Naive thymus-derived CD4-positive, alpha-beta T cell (primary cell): ENCODE results near the gene FUT8. TPM values are rescaled to one million over a fixed set of nuclear protein-coding genes. Genes with fewer than 3 reads are reported as not detected.
"Not testable (repeated sequence)": the region's sequence is repeated elsewhere in the genome, so short reads cannot be mapped to it uniquely, and the experiment has no call there.

ENCODE experiments used
- ATAC-seq: fragments of 150-1000 bp; cut with Tn5 transposase; 2 replicates; pipeline ENCODE4 v1.10.0; 2021; ENCODE audit warnings: mild to moderate bottlenecking, moderate library complexity
- CTCF ChIA-PET: fragments of 350-600 bp; sonication (Branson Sonifier 250); formaldehyde crosslinking; loops from one replicate; lab custom pipeline; 2021; ENCODE audit warnings: antibody characterized with exemption; lab: Charles Lee
- POLR2A ChIA-PET: fragments of 350-600 bp; sonication (Branson Sonifier 250); formaldehyde crosslinking; loops from one replicate; lab custom pipeline; 2021; ENCODE audit warnings: antibody characterized with exemption, inconsistent platforms; lab: Charles Lee
- DNase-seq, 9 donors: peaks; one replicate each; pipeline versions ENCODE4 v3.0.0 to v3.0.0-alpha.2; 2020 to 2022; ENCODE audit warnings: mixed read lengths in 1 of 9
- H3K27ac ChIP-seq: one replicate; pipeline ENCODE4 v1.7.0; 2013; ENCODE audit warnings: mild to moderate bottlenecking, low read depth, low read length, moderate library complexity
- H3K27me3 ChIP-seq, 2 donors: one replicate each; pipeline ENCODE4 v1.7.0; 2013; ENCODE audit warnings: low read length in 2 of 2, mild to moderate bottlenecking in 2 of 2, moderate library complexity in 2 of 2; ENCODE audit not compliant: control insufficient read depth in 2 of 2, insufficient read depth in 2 of 2
- H3K36me3 ChIP-seq, 3 experiments: 1 replicate in 2 of 3; 2 replicates in 1 of 3; pipeline ENCODE4 v1.7.0; 2013; ENCODE audit warnings: low read length in 3 of 3, mild to moderate bottlenecking in 3 of 3, moderate library complexity in 1 of 3; ENCODE audit not compliant: insufficient read depth in 3 of 3, control insufficient read depth in 2 of 3
- H3K4me1 ChIP-seq, 2 donors: one replicate each; pipeline ENCODE4 v1.7.0; 2013; ENCODE audit warnings: low read length in 2 of 2, mild to moderate bottlenecking in 2 of 2, moderate library complexity in 1 of 2; ENCODE audit not compliant: control insufficient read depth in 2 of 2, insufficient read depth in 2 of 2
- H3K4me3 ChIP-seq: 2 replicates; pipeline ENCODE4 v1.7.0; 2013; ENCODE audit warnings: mild to moderate bottlenecking, low read length
- H3K9me3 ChIP-seq, 3 experiments: 1 replicate in 2 of 3; 2 replicates in 1 of 3; pipeline ENCODE4 v1.7.0; 2013; ENCODE audit warnings: low read length in 3 of 3; ENCODE audit not compliant: control insufficient read depth in 2 of 3
- H3K27ac Mint-ChIP-seq, 9 donors: one replicate each; pipeline ENCODE4 v1.8.0; 2020 to 2022; ENCODE audit warnings: mixed read lengths in 9 of 9, mild to moderate bottlenecking in 8 of 9, moderate library complexity in 5 of 9, inconsistent platforms in 2 of 9
- H3K27me3 Mint-ChIP-seq, 5 donors: one replicate each; pipeline ENCODE4 v1.8.0; 2021 to 2022; ENCODE audit warnings: mixed read lengths in 5 of 5, mild to moderate bottlenecking in 1 of 5
- H3K36me3 Mint-ChIP-seq, 5 donors: one replicate each; pipeline ENCODE4 v1.8.0; 2020 to 2022; ENCODE audit warnings: mixed read lengths in 5 of 5, mild to moderate bottlenecking in 3 of 5, inconsistent platforms in 1 of 5
- H3K4me1 Mint-ChIP-seq, 7 donors: one replicate each; pipeline ENCODE4 v1.8.0; 2020 to 2022; ENCODE audit warnings: mixed read lengths in 7 of 7, mild to moderate bottlenecking in 3 of 7, inconsistent platforms in 1 of 7
- H3K4me3 Mint-ChIP-seq, 10 donors: one replicate each; pipeline ENCODE4 v1.8.0; 2020 to 2022; ENCODE audit warnings: mild to moderate bottlenecking in 10 of 10, mixed read lengths in 10 of 10, moderate library complexity in 6 of 10, inconsistent platforms in 2 of 10
- H3K9me3 Mint-ChIP-seq, 11 donors: one replicate each; pipeline ENCODE4 v1.8.0; 2020 to 2022; ENCODE audit warnings: mixed read lengths in 11 of 11, mild to moderate bottlenecking in 4 of 11, inconsistent platforms in 1 of 11, moderate library complexity in 1 of 11
- intact Hi-C, 2 donors: fragments of 100-400 bp; cut with micrococcal nuclease; formaldehyde crosslinking; loops; one replicate each; pipeline ENCODE4 v1.15.1; 2023
- polyA plus RNA-seq, 2 donors: library from polyadenylated mRNA; unstranded; fragments of 300-500 nt; fragmentation: Illumina TruSeq; gene quantifications; one replicate each; pipeline ENCODE4 v1.2.3, GENCODE V29; 2021
- total RNA-seq, 6 experiments: library from RNA in 5 of 6; stranded (reverse) in 5 of 6; gene quantifications; 1 replicate in 5 of 6; 2 replicates in 1 of 6; pipeline ENCODE4 v1.2.3 and lab custom pipeline; 2021 to 2026

The FUT8 gene
- total and polyA plus RNA-seq, 7 experiments from 2014 or later, result 11.1 to 107 (median 41.6) TPM

GRCh38 chr14:65664436-65664835 is 251.9 kb downstream of the FUT8 start:
- Mint-ChIP-seq H3K27me3 (no peaks in the 10 kb centered on the region), H3K36me3 (peaks cover 0 to 17% (median 10%) of the 10 kb centered on the region in 5 donors), H3K9me3 (peaks cover 0 to 2% (median 0%) of the 10 kb centered on the region in 11 donors), H3K4me3 (no peak overlapping the region), H3K27ac (peak overlapping the region in 1 of 9 donors; percentile 25), H3K4me1 (peaks cover 0 to 9% (median 4%) of the 10 kb centered on the region in 7 donors)
- no peaks in the 10 kb centered on the region for H3K9me3 ChIP-seq
- peaks cover 0 to 4% (median 0%) of the 10 kb centered on the region in 3 experiments for H3K36me3 ChIP-seq
- no peak overlapping the region for H3K4me3 ChIP-seq
- H3K27ac ChIP-seq, result no peak overlapping the region
- ATAC-seq (no peak), DNase-seq (no peak)
- no peaks in the 10 kb centered on the region for H3K4me1 ChIP-seq
- POLR2A ChIA-PET, result interaction anchor here (0.5 kb wide), 1 partner anchor 99 kb away, joined by 8 read pairs; no protein-coding TSS in a partner anchor
- no peaks in the 10 kb centered on the region for H3K27me3 ChIP-seq
- CTCF ChIA-PET, result interaction anchor here (0.6 kb wide), 1 partner anchor 1263 kb away, joined by 3 read pairs; no protein-coding TSS in a partner anchor
- intact Hi-C loops, result no loop called here

- H3K27ac ChIP-seq, result no peak overlapping the region
- no peak overlapping the region for H3K4me3 ChIP-seq
- peaks cover 0 to 29% (median 15%) of the 10 kb centered on the region in 5 donors for H3K36me3 Mint-ChIP-seq
- no peak overlapping the region for H3K4me3 Mint-ChIP-seq
- intact Hi-C loops, result no loop called here
- peaks cover 0 to 15% (median 12%) of the 10 kb centered on the region in 7 donors for H3K4me1 Mint-ChIP-seq
- CTCF ChIA-PET, result no interaction called here
- no peaks in the 10 kb centered on the region for H3K36me3 ChIP-seq
- H3K27ac Mint-ChIP-seq, result no peak overlapping the region
- POLR2A ChIA-PET, result interaction anchor here (0.6 kb wide), 1 partner anchor 1039 kb away, joined by 3 read pairs; no protein-coding TSS in a partner anchor
- H3K4me1 ChIP-seq, result no peaks in the 10 kb centered on the region
- H3K9me3 ChIP-seq, result no peaks in the 10 kb centered on the region
- no peak for DNase-seq
- no peaks in the 10 kb centered on the region for H3K27me3 ChIP-seq
- ATAC-seq, result no peak
- no peaks in the 10 kb centered on the region for H3K27me3 Mint-ChIP-seq
- no peaks in the 10 kb centered on the region for H3K9me3 Mint-ChIP-seq
These were observed 264.0 kb downstream of the FUT8 start for GRCh38 chr14:65676361-65677014.

- peaks cover 0 to 10% (median 4%) of the 10 kb centered on the region in 7 donors for H3K4me1 Mint-ChIP-seq
- peaks cover 0 to 41% (median 32%) of the 10 kb centered on the region in 5 donors for H3K36me3 Mint-ChIP-seq
- Histone ChIP-seq H3K36me3 (no peaks in the 10 kb centered on the region), H3K9me3 (no peaks in the 10 kb centered on the region), H3K27ac (no peak overlapping the region), H3K4me1 (no peaks in the 10 kb centered on the region), H3K4me3 (no peak overlapping the region), H3K27me3 (no peaks in the 10 kb centered on the region)
- no peaks in the 10 kb centered on the region for H3K27me3 Mint-ChIP-seq
- peaks cover 0 to 14% (median 4%) of the 10 kb centered on the region in 11 donors for H3K9me3 Mint-ChIP-seq
- H3K27ac Mint-ChIP-seq, result no peak overlapping the region
- ATAC-seq (no peak), DNase-seq (no peak)
- ChIA-PET CTCF (no interaction called here), POLR2A (no interaction called here)
- no peak overlapping the region for H3K4me3 Mint-ChIP-seq
- intact Hi-C loops, result no loop called here
These were observed 273.0 kb downstream of the FUT8 start for GRCh38 chr14:65685572-65685971.

GRCh38 chr14:65686761-65687160 is 274.2 kb downstream of the FUT8 start:
- POLR2A ChIA-PET, result no interaction called here
- Histone ChIP-seq H3K4me3 (no peak overlapping the region), H3K4me1 (no peaks in the 10 kb centered on the region), H3K36me3 (no peaks in the 10 kb centered on the region), H3K27ac (no peak overlapping the region), H3K9me3 (no peaks in the 10 kb centered on the region), H3K27me3 (no peaks in the 10 kb centered on the region)
- ATAC-seq (no peak), DNase-seq (no peak)
- Mint-ChIP-seq H3K27ac (peak overlapping the region in 1 of 9 donors; percentile 6), H3K27me3 (no peaks in the 10 kb centered on the region), H3K36me3 (peaks cover 0 to 45% (median 31%) of the 10 kb centered on the region in 5 donors), H3K4me3 (no peak overlapping the region), H3K4me1 (peaks cover 0 to 10% (median 4%) of the 10 kb centered on the region in 7 donors), H3K9me3 (peaks cover 0 to 17% (median 7%) of the 10 kb centered on the region in 11 donors)
- CTCF ChIA-PET, result no interaction called here
- intact Hi-C loops, result no loop called here

GRCh38 chr14:65689070-65689469 is 276.5 kb downstream of the FUT8 start:
- Mint-ChIP-seq H3K27ac (no peak overlapping the region), H3K4me3 (peak overlapping the region in 1 of 10 donors; percentile 14), H3K9me3 (peaks cover 0 to 22% (median 7%) of the 10 kb centered on the region in 11 donors), H3K36me3 (peaks cover 0 to 51% (median 31%) of the 10 kb centered on the region in 5 donors), H3K27me3 (no peaks in the 10 kb centered on the region), H3K4me1 (peaks cover 0 to 10% (median 4%) of the 10 kb centered on the region in 7 donors)
- ChIA-PET CTCF (no interaction called here), POLR2A (no interaction called here)
- intact Hi-C loops, result no loop called here
- H3K27ac ChIP-seq, result no peak overlapping the region
- no peaks in the 10 kb centered on the region for H3K4me1 ChIP-seq
- no peaks in the 10 kb centered on the region for H3K9me3 ChIP-seq
- no peak for ATAC-seq
- no peak for DNase-seq
- H3K36me3 ChIP-seq, result no peaks in the 10 kb centered on the region
- H3K27me3 ChIP-seq, result no peaks in the 10 kb centered on the region
- no peak overlapping the region for H3K4me3 ChIP-seq

GRCh38 chr14:65692566-65692965 is 280.0 kb downstream of the FUT8 start:
- H3K4me3 Mint-ChIP-seq, H3K27me3 ChIP-seq, H3K27ac ChIP-seq, ATAC-seq, H3K4me3 ChIP-seq, H3K27me3 Mint-ChIP-seq, H3K4me1 ChIP-seq, CTCF ChIA-PET, POLR2A ChIA-PET, intact Hi-C loops, H3K9me3 ChIP-seq, H3K36me3 ChIP-seq, DNase-seq, H3K27ac Mint-ChIP-seq: not testable (repeated sequence)
- H3K36me3 Mint-ChIP-seq, result peaks cover 0 to 49% (median 36%) of the 10 kb centered on the region in 5 donors
- H3K9me3 Mint-ChIP-seq, result peaks cover 0 to 22% (median 7%) of the 10 kb centered on the region in 11 donors
- peaks cover 0 to 15% (median 4%) of the 10 kb centered on the region in 7 donors for H3K4me1 Mint-ChIP-seq
